GM19438 (cell line): ENCODE results near the gene CPT1C.

Source experiments
- ATAC-seq: cut with Tn5 transposase; IDR thresholded peaks from one replicate; pipeline ENCODE4 v1.9.1; 2021; ENCODE audit warnings: low read depth; ENCODE audit not compliant: unreplicated experiment

The CPT1C gene

GRCh38 chr19:49680421-49681351, 10.2 kb upstream of the CPT1C start:
- ATAC-seq, result no peak

- ATAC-seq, result no peak
Observed at GRCh38 chr19:49681830-49682229, 9.1 kb upstream of the CPT1C start.

- ATAC-seq, result no peak
Observed at GRCh38 chr19:49682274-49682673, 8.6 kb upstream of the CPT1C start.

GRCh38 chr19:49683814-49684250, 7.1 kb upstream of the CPT1C start:
- no peak for ATAC-seq

- no peak for ATAC-seq
Observed at GRCh38 chr19:49684251-49684982, 6.5 kb upstream of the CPT1C start.

GRCh38 chr19:49684983-49685553, 5.8 kb upstream of the CPT1C start:
- no peak for ATAC-seq

GRCh38 chr19:49685845-49686332, 5.0 kb upstream of the CPT1C start:
- ATAC-seq, result no peak

GRCh38 chr19:49686503-49687088, 4.3 kb upstream of the CPT1C start:
- no peak for ATAC-seq

- ATAC-seq, result no peak
Observed at GRCh38 chr19:49687150-49687549, 3.8 kb upstream of the CPT1C start.

GRCh38 chr19:49687566-49688316, 3.2 kb upstream of the CPT1C start:
- no peak for ATAC-seq

- ATAC-seq, result no peak
Observed at GRCh38 chr19:49688531-49689132, 2.3 kb upstream of the CPT1C start.

- ATAC-seq, result no peak
Observed at GRCh38 chr19:49689133-49690078, 1.5 kb upstream of the CPT1C start, which contains the start of gene ADM5. Gene ADM5, plus strand, starts transcription at chr19:49689594. Its CDS starts 244 bp downstream, at chr19:49689838.

- ATAC-seq, result no peak
Observed at GRCh38 chr19:49690079-49690655, 749 bp upstream of the CPT1C start.

- ATAC-seq, result no peak
Observed at GRCh38 chr19:49691243-49692146, 579 bp downstream of the CPT1C start.

- ATAC-seq, result no peak
Observed at GRCh38 chr19:49692147-49692506, 1.2 kb downstream of the CPT1C start.

GRCh38 chr19:49696115-49696514, 5.2 kb downstream of the CPT1C start:
- ATAC-seq, result no peak

- ATAC-seq, result no peak
Observed at GRCh38 chr19:49696865-49697264, 5.9 kb downstream of the CPT1C start.
